Mononuclear cell (primary cell): ENCODE results near the gene ADARB2. TPM values are rescaled to one million over a fixed set of nuclear protein-coding genes. Genes with fewer than 3 reads are reported as not detected.
"Not testable (repeated sequence)": the region's sequence is repeated elsewhere in the genome, so short reads cannot be mapped to it uniquely, and the experiment has no call there.

Source experiments
- H3K27me3 ChIP-seq: 2 replicates; pipeline ENCODE4 v1.6.0; 2011; ENCODE audit warnings: low read length, control low read depth; ENCODE audit not compliant: insufficient read depth
- H3K4me1 ChIP-seq: 2 replicates; pipeline ENCODE4 v1.5.1; 2011; ENCODE audit warnings: mild to moderate bottlenecking, low read length, control low read depth; ENCODE audit not compliant: insufficient read depth
- H3K4me3 ChIP-seq: 2 replicates; pipeline ENCODE4 v1.5.1; 2011; ENCODE audit warnings: mild to moderate bottlenecking, low read length, moderate library complexity
- H3K9me3 ChIP-seq: 2 replicates; pipeline ENCODE4 v1.5.1; 2011; ENCODE audit warnings: low read depth, mild to moderate bottlenecking, control low read depth, low read length
- total RNA-seq: library from RNA; depleted of rRNA; stranded (reverse); fragments of >200 nt; gene quantifications from one replicate; pipeline ENCODE4 v1.2.3, GENCODE V29; 2012

ADARB2 gene
- total RNA-seq, 1 donor = under 0.01 TPM

GRCh38 chr10:1229574-1229973 lies 507.8 kb downstream of the ADARB2 start:
- no peaks in the 10 kb centered on the region for H3K4me1 ChIP-seq
- H3K27me3 ChIP-seq = no peaks in the 10 kb centered on the region
- no peak overlapping the region for H3K4me3 ChIP-seq
- no peaks in the 10 kb centered on the region for H3K9me3 ChIP-seq

- Histone ChIP-seq H3K4me1 (no peaks in the 10 kb centered on the region), H3K4me3 (no peak overlapping the region), H3K27me3 (no peaks in the 10 kb centered on the region), H3K9me3 (no peaks in the 10 kb centered on the region)
Measured at GRCh38 chr10:1229116-1229515, 508.2 kb downstream of the ADARB2 start.

- Histone ChIP-seq H3K4me1 (no peaks in the 10 kb centered on the region), H3K4me3 (no peak overlapping the region), H3K9me3 (no peaks in the 10 kb centered on the region), H3K27me3 (no peaks in the 10 kb centered on the region)
Measured at GRCh38 chr10:1228467-1228975, 508.8 kb downstream of the ADARB2 start.

- H3K4me3 ChIP-seq = no peak overlapping the region
- no peaks in the 10 kb centered on the region for H3K9me3 ChIP-seq
- H3K27me3 ChIP-seq = no peaks in the 10 kb centered on the region
- H3K4me1 ChIP-seq = no peaks in the 10 kb centered on the region
Measured at GRCh38 chr10:1227510-1228402, 509.6 kb downstream of the ADARB2 start.

- not testable (repeated sequence) for H3K4me3 ChIP-seq
Measured at GRCh38 chr10:1226907-1227306, 510.4 kb downstream of the ADARB2 start.

GRCh38 chr10:1219874-1220273 lies 517.5 kb downstream of the ADARB2 start:
- H3K4me3 ChIP-seq, H3K27me3 ChIP-seq, H3K9me3 ChIP-seq, H3K4me1 ChIP-seq: not testable (repeated sequence)

More at GRCh38 chr10:1226907-1227306, 510.4 kb downstream of the ADARB2 start:
- H3K4me1 ChIP-seq, H3K27me3 ChIP-seq, H3K9me3 ChIP-seq: not testable (repeated sequence)

- no peaks in the 10 kb centered on the region for H3K27me3 ChIP-seq
- no peak overlapping the region for H3K4me3 ChIP-seq
- no peaks in the 10 kb centered on the region for H3K4me1 ChIP-seq
- H3K9me3 ChIP-seq = no peaks in the 10 kb centered on the region
Measured at GRCh38 chr10:1217661-1218060, 519.7 kb downstream of the ADARB2 start.

GRCh38 chr10:1217237-1217587 lies 520.1 kb downstream of the ADARB2 start:
- H3K9me3 ChIP-seq = no peaks in the 10 kb centered on the region
- no peaks in the 10 kb centered on the region for H3K4me1 ChIP-seq
- H3K4me3 ChIP-seq = no peak overlapping the region
- no peaks in the 10 kb centered on the region for H3K27me3 ChIP-seq

- Histone ChIP-seq H3K9me3 (no peaks in the 10 kb centered on the region), H3K4me1 (no peaks in the 10 kb centered on the region), H3K4me3 (no peak overlapping the region), H3K27me3 (no peaks in the 10 kb centered on the region)
Measured at GRCh38 chr10:1216574-1217236, 520.6 kb downstream of the ADARB2 start.

- Histone ChIP-seq H3K9me3 (no peaks in the 10 kb centered on the region), H3K27me3 (no peaks in the 10 kb centered on the region), H3K4me3 (no peak overlapping the region), H3K4me1 (no peaks in the 10 kb centered on the region)
Measured at GRCh38 chr10:1215862-1216573, 521.3 kb downstream of the ADARB2 start.

GRCh38 chr10:1214882-1215540 lies 522.3 kb downstream of the ADARB2 start:
- H3K4me1 ChIP-seq = no peaks in the 10 kb centered on the region
- no peak overlapping the region for H3K4me3 ChIP-seq
- no peaks in the 10 kb centered on the region for H3K9me3 ChIP-seq
- H3K27me3 ChIP-seq = no peaks in the 10 kb centered on the region

GRCh38 chr10:1214071-1214675 lies 523.2 kb downstream of the ADARB2 start:
- Histone ChIP-seq H3K4me3 (no peak overlapping the region), H3K27me3 (no peaks in the 10 kb centered on the region), H3K9me3 (no peaks in the 10 kb centered on the region), H3K4me1 (no peaks in the 10 kb centered on the region)

- Histone ChIP-seq H3K9me3 (no peaks in the 10 kb centered on the region), H3K4me3 (no peak overlapping the region), H3K27me3 (no peaks in the 10 kb centered on the region), H3K4me1 (no peaks in the 10 kb centered on the region)
Measured at GRCh38 chr10:1213252-1214070, 523.9 kb downstream of the ADARB2 start.
